HCT116 (cell line): Measurements from ENCODE around the gene CCDC3. TPM values are rescaled to one million over a fixed set of nuclear protein-coding genes. Genes with fewer than 3 reads are reported as not detected.

ENCODE experiments used
- ATAC-seq: fragments of 200-7000 bp; cut with Tn5 transposase; 2 replicates; pipeline ENCODE4 v1.9.1; 2020; ENCODE audit warnings: mild to moderate bottlenecking, moderate library complexity
- BruUV-seq: library from RNA; stranded (reverse); fragments of 400-500 nt; replicated peaks from 2 replicates; lab custom pipeline; 2021; lab: Mats Ljungman, UMichigan
- CTCF ChIA-PET: fragments of 300-600 bp; sonication (Branson Sonifier 250); formaldehyde crosslinking; loops from one replicate; lab custom pipeline; 2021; ENCODE audit warnings: antibody characterized with exemption; lab: Charles Lee
- POLR2A ChIA-PET: fragments of 300-600, 350-600 bp; sonication (Branson Sonifier 250); formaldehyde crosslinking; loops from one replicate; lab custom pipeline; 2021; ENCODE audit warnings: antibody characterized with exemption; lab: Charles Lee
- RAD21 ChIA-PET, 2 experiments: fragments of 300-600 bp; sonication (Branson Sonifier 250); formaldehyde crosslinking; loops; one replicate each; lab custom pipeline; 2023; ENCODE audit warnings: low total read pairs in 2 of 2; ENCODE audit not compliant: uncharacterized antibody in 2 of 2, unreplicated experiment in 2 of 2, low non-redundant PET in 1 of 2; lab: Charles Lee
- DNase-seq: peaks from one replicate; pipeline ENCODE4 v3.0.0-alpha.2; 2010; ENCODE audit warnings: low read depth, low spot score
- H2AFZ ChIP-seq: fragments of 200-600 bp; shearing (Covaris generic), sonication (generic); 2 replicates; pipeline ENCODE4 v1.6.1; 2017; ENCODE audit warnings: low read depth, mixed run types, mixed read lengths, antibody characterized with exemption, low read length; ENCODE audit not compliant: poor library complexity, severe bottlenecking
- H3K27ac ChIP-seq: 2 replicates; pipeline ENCODE4 v1.5.1; 2012; ENCODE audit warnings: low read depth, low read length
- H3K27me3 ChIP-seq: fragments of 200-600 bp; sonication (generic); 2 replicates; pipeline ENCODE4 v1.6.1; 2016; ENCODE audit warnings: mixed run types, low read length, mixed read lengths; ENCODE audit not compliant: insufficient read depth
- H3K36me3 ChIP-seq, 2 experiments: fragments of 200-500 bp in 1 of 2; fragments of 200-600 bp in 1 of 2; sonication (Bioruptor generic) in 1 of 2; sonication (generic) in 1 of 2; 2 replicates each; pipeline versions ENCODE4 v1.5.1 to v1.6.1; 2014 to 2016; ENCODE audit warnings: low read length in 2 of 2, inconsistent platforms in 1 of 2, mixed read lengths in 1 of 2, mixed run types in 1 of 2; ENCODE audit not compliant: insufficient read depth in 2 of 2, control insufficient read depth in 1 of 2
- H3K4me1 ChIP-seq, 2 experiments: fragments of 200-600 bp in 1 of 2; sonication (generic) in 1 of 2; 2 replicates each; pipeline versions ENCODE4 v1.5.1 to v1.6.1; 2012 to 2017; ENCODE audit warnings: low read length in 2 of 2, inconsistent platforms in 1 of 2, mild to moderate bottlenecking in 1 of 2, mixed read lengths in 1 of 2, mixed run types in 1 of 2, moderate library complexity in 1 of 2; ENCODE audit not compliant: insufficient read depth in 2 of 2, control insufficient read depth in 1 of 2
- H3K4me2 ChIP-seq: fragments of 200-600 bp; sonication (generic); 2 replicates; pipeline ENCODE4 v1.6.1; 2017; ENCODE audit warnings: mixed run types, low read length, mixed read lengths
- H3K4me3 ChIP-seq, 2 experiments: fragments of 200-600 bp in 1 of 2; sonication (generic) in 1 of 2; replicated peaks in 1 of 2; 2 replicates each; pipeline ENCODE4 v1.5.1; 2011 to 2016; ENCODE audit warnings: low read length in 2 of 2, control low read depth in 1 of 2, low read depth in 1 of 2, mild to moderate bottlenecking in 1 of 2, mixed read lengths in 1 of 2, mixed run types in 1 of 2
- H3K79me2 ChIP-seq: fragments of 200-600 bp; sonication (generic); 2 replicates; pipeline ENCODE4 v1.6.1; 2017; ENCODE audit warnings: mild to moderate bottlenecking, mixed run types, low read length, moderate library complexity, mixed read lengths; ENCODE audit not compliant: insufficient read depth
- H3K9ac ChIP-seq: fragments of 200-600 bp; sonication (generic); 2 replicates; pipeline ENCODE4 v1.6.1; 2016; ENCODE audit warnings: low read length, mixed read lengths
- H3K9me2 ChIP-seq: fragments of 200-600 bp; sonication (generic), shearing (Covaris generic); 2 replicates; pipeline ENCODE4 v1.6.1; 2017; ENCODE audit warnings: mixed run types, mild to moderate bottlenecking, moderate library complexity; ENCODE audit not compliant: insufficient read depth
- H3K9me3 ChIP-seq, 2 experiments: fragments of 200-500 bp in 1 of 2; fragments of 200-600 bp in 1 of 2; sonication (Bioruptor generic) in 1 of 2; sonication (generic) in 1 of 2; 2 replicates each; pipeline ENCODE4 v1.6.1; 2014 to 2017; ENCODE audit warnings: low read length in 2 of 2, mixed read lengths in 2 of 2, inconsistent platforms in 1 of 2, low read depth in 1 of 2, mild to moderate bottlenecking in 1 of 2, mixed run types in 1 of 2, moderate library complexity in 1 of 2; ENCODE audit not compliant: control insufficient read depth in 1 of 2, insufficient read depth in 1 of 2
- H4K20me1 ChIP-seq: fragments of 200-600 bp; sonication (generic), shearing (Covaris generic); 2 replicates; pipeline ENCODE4 v1.6.1; 2017; ENCODE audit warnings: mixed run types, mild to moderate bottlenecking, moderate library complexity; ENCODE audit not compliant: insufficient read depth
- ATF3 ChIP-seq: IDR thresholded peaks from 2 replicates; pipeline ENCODE4 v1.6.1; 2012
- ELF1 ChIP-seq: IDR thresholded peaks from 2 replicates; pipeline ENCODE4 v1.6.1; 2012; ENCODE audit warnings: low read depth, borderline replicate concordance
- EZH2 ChIP-seq: fragments of 200-600 bp; sonication (generic); IDR thresholded peaks from 2 replicates; pipeline ENCODE4 v1.6.1; 2017; ENCODE audit warnings: antibody characterized with exemption, mixed run types
- EZH2phosphoT487 ChIP-seq: fragments of 200-600 bp; IDR thresholded peaks from 2 replicates; pipeline ENCODE4 v1.6.1; 2018; ENCODE audit warnings: antibody characterized with exemption, borderline replicate concordance
- MAX ChIP-seq: IDR thresholded peaks from 2 replicates; pipeline ENCODE4 v1.6.1; 2012
- POLR2AphosphoS5 ChIP-seq: IDR thresholded peaks from 2 replicates; pipeline ENCODE4 v1.6.1; 2011; ENCODE audit warnings: mild to moderate bottlenecking, low read depth, low read length, moderate library complexity
- REST ChIP-seq: IDR thresholded peaks from 2 replicates; pipeline ENCODE4 v1.6.1; 2012; ENCODE audit warnings: low read depth
- SIN3A ChIP-seq: IDR thresholded peaks from 2 replicates; pipeline ENCODE4 v1.6.1; 2012; ENCODE audit warnings: low read depth
- ZFX ChIP-seq: fragments of 450-650 bp; IDR thresholded peaks from 2 replicates; pipeline ENCODE4 v1.6.1; 2017
- intact Hi-C: fragments of 100-400 bp; cut with micrococcal nuclease; formaldehyde crosslinking; loops from 2 replicates; pipeline ENCODE4 v1.10.0; 2022
- total RNA-seq: library from RNA; stranded (reverse); gene quantifications from one replicate; pipeline ENCODE4 v1.2.1, GENCODE V29; 2021; ENCODE audit not compliant: unreplicated experiment

CCDC3 gene
- total RNA-seq, 1 experiment from 2014 or later, result 10.5 TPM

- H3K36me3 ChIP-seq, result no peaks in the 10 kb centered on the region
- ChIA-PET CTCF (interaction anchor here (1.7 kb wide), 1 partner anchor 26 kb away, joined by 5 read pairs; no protein-coding TSS in a partner anchor), POLR2A (no interaction called here)
- intact Hi-C loops, result no loop called here
- no peak overlapping the region for H3K4me2 ChIP-seq
- H3K9me3 ChIP-seq, result no peaks in the 10 kb centered on the region
- no peak for TF ChIP-seq EZH2phosphoT487
- no peak for TF ChIP-seq EZH2
- TF ChIP-seq ATF3, result no peak
- TF ChIP-seq SIN3A, result no peak
- no peak for TF ChIP-seq REST
- no peak for TF ChIP-seq ZFX
- TF ChIP-seq ELF1, result no peak
- TF ChIP-seq MAX, result no peak
- no peak for TF ChIP-seq POLR2AphosphoS5
- TF ChIP-seq, all 23 proteins: peak for 0
- Histone ChIP-seq H2AFZ (no peak overlapping the region), H3K79me2 (no peaks in the 10 kb centered on the region), H3K27me3 (no peaks in the 10 kb centered on the region; the same call in 1 of the 2 replicates), H4K20me1 (no peaks in the 10 kb centered on the region), H3K9ac (no peak overlapping the region), H3K4me3 (no peak overlapping the region), H3K4me1 (no peaks in the 10 kb centered on the region), H3K9me2 (no peaks in the 10 kb centered on the region), H3K27ac (no peak overlapping the region)
- RAD21 ChIA-PET, result no interaction called here
- DNase-seq, result no peak
- ATAC-seq, result no peak
- no TSS peak for BruUV-seq
Measured at GRCh38 chr10:12876266-12876665, 125.2 kb downstream of the CCDC3 start.
